Measurements from ENCODE around the gene HAUS2.

HAUS2 gene

DNA sequence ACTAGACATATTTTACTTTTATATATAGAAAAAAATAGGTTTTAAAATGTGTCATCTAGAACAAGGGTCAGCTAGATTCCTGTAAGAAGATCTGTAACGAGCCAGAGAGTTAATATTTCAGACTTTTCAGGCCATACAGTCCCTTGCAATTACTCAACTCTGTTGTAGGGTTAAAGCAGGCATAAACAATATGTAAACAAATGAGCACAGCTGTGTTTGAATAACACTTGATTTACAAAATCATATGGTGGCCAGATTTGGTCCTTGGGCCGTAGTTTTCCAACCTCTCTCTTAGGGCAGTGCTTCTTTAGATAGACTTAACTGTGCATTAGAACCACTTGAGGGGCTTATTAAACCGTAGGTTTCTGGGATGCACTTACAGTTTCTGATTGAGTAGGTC is 19.7 kb upstream of the HAUS2 start:
- no peak for ATAC-seq
- TF ChIP-seq CSDC2 (CRISPR knock-in tag; IDR thresholded peaks at IDR 0.05) (no peak), BACH2 (CRISPR knock-in tag; IDR thresholded peaks at IDR 0.05; ENCODE audit: borderline replicate concordance) (no peak), ZFP30 (CRISPR knock-in tag; IDR thresholded peaks at IDR 0.05) (no peak), ZC3H10 (CRISPR knock-in tag; IDR thresholded peaks at IDR 0.05) (no peak)
- TF ChIP-seq, protein P1, sequence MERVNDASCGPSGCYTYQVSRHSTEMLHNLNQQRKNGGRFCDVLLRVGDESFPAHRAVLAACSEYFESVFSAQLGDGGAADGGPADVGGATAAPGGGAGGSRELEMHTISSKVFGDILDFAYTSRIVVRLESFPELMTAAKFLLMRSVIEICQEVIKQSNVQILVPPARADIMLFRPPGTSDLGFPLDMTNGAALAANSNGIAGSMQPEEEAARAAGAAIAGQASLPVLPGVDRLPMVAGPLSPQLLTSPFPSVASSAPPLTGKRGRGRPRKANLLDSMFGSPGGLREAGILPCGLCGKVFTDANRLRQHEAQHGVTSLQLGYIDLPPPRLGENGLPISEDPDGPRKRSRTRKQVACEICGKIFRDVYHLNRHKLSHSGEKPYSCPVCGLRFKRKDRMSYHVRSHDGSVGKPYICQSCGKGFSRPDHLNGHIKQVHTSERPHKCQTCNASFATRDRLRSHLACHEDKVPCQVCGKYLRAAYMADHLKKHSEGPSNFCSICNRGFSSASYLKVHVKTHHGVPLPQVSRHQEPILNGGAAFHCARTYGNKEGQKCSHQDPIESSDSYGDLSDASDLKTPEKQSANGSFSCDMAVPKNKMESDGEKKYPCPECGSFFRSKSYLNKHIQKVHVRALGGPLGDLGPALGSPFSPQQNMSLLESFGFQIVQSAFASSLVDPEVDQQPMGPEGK (CRISPR knock-in tag; IDR thresholded peaks at IDR 0.05; ENCODE audit: borderline replicate concordance), result no peak
- TF ChIP-seq, protein P2, sequence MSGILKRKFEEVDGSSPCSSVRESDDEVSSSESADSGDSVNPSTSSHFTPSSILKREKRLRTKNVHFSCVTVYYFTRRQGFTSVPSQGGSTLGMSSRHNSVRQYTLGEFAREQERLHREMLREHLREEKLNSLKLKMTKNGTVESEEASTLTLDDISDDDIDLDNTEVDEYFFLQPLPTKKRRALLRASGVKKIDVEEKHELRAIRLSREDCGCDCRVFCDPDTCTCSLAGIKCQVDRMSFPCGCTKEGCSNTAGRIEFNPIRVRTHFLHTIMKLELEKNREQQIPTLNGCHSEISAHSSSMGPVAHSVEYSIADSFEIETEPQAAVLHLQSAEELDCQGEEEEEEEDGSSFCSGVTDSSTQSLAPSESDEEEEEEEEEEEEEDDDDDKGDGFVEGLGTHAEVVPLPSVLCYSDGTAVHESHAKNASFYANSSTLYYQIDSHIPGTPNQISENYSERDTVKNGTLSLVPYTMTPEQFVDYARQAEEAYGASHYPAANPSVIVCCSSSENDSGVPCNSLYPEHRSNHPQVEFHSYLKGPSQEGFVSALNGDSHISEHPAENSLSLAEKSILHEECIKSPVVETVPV (CRISPR knock-in tag; IDR thresholded peaks at IDR 0.05), result no peak

DNA sequence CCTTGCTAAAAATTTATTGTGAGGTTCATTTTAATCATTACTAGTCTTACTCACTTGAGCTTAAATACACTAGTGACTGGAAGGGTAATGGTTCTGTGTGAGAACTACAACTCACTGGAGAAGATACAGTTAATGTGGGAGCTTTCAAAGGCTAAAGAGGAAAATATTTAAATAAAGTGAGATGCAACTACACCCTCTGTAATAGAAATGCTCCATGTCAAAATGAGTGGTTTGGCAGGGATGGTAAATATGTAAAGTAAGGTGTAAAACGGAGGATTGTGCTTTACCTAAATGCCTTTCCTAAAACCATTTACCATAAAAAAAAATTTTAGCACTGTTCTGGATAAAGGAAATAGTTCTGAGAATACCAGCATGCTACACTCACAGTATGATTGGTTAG is 15.4 kb upstream of the HAUS2 start:
- TF ChIP-seq ZC3H10 (CRISPR knock-in tag; IDR thresholded peaks at IDR 0.05) (no peak), ARNTL (CRISPR knock-in tag; IDR thresholded peaks at IDR 0.05; ENCODE audit: borderline replicate concordance, low read depth) (no peak), SNAI2 (CRISPR knock-in tag; IDR thresholded peaks at IDR 0.05) (no peak), PPARA (CRISPR knock-in tag; IDR thresholded peaks at IDR 0.05; ENCODE audit: borderline replicate concordance) (no peak), RARB (CRISPR knock-in tag; IDR thresholded peaks at IDR 0.05) (no peak), ZNF565 (CRISPR knock-in tag; conservative IDR thresholded peaks at IDR 0.05; ENCODE audit: low read depth) (no peak), TCF4 (CRISPR knock-in tag; IDR thresholded peaks at IDR 0.05; ENCODE audit: borderline replicate concordance) (no peak)
- TF ChIP-seq, protein P3, sequence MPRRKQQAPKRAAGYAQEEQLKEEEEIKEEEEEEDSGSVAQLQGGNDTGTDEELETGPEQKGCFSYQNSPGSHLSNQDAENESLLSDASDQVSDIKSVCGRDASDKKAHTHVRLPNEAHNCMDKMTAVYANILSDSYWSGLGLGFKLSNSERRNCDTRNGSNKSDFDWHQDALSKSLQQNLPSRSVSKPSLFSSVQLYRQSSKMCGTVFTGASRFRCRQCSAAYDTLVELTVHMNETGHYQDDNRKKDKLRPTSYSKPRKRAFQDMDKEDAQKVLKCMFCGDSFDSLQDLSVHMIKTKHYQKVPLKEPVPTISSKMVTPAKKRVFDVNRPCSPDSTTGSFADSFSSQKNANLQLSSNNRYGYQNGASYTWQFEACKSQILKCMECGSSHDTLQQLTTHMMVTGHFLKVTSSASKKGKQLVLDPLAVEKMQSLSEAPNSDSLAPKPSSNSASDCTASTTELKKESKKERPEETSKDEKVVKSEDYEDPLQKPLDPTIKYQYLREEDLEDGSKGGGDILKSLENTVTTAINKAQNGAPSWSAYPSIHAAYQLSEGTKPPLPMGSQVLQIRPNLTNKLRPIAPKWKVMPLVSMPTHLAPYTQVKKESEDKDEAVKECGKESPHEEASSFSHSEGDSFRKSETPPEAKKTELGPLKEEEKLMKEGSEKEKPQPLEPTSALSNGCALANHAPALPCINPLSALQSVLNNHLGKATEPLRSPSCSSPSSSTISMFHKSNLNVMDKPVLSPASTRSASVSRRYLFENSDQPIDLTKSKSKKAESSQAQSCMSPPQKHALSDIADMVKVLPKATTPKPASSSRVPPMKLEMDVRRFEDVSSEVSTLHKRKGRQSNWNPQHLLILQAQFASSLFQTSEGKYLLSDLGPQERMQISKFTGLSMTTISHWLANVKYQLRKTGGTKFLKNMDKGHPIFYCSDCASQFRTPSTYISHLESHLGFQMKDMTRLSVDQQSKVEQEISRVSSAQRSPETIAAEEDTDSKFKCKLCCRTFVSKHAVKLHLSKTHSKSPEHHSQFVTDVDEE (CRISPR knock-in tag; IDR thresholded peaks at IDR 0.05), result no peak
- TF ChIP-seq, protein P4, sequence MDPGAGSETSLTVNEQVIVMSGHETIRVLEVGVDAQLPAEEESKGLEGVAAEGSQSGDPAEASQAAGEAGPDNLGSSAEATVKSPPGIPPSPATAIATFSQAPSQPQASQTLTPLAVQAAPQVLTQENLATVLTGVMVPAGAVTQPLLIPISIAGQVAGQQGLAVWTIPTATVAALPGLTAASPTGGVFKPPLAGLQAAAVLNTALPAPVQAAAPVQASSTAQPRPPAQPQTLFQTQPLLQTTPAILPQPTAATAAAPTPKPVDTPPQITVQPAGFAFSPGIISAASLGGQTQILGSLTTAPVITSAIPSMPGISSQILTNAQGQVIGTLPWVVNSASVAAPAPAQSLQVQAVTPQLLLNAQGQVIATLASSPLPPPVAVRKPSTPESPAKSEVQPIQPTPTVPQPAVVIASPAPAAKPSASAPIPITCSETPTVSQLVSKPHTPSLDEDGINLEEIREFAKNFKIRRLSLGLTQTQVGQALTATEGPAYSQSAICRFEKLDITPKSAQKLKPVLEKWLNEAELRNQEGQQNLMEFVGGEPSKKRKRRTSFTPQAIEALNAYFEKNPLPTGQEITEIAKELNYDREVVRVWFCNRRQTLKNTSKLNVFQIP (CRISPR knock-in tag; IDR thresholded peaks at IDR 0.05; ENCODE audit: borderline replicate concordance, low read depth), result no peak
- TF ChIP-seq, protein P1 (CRISPR knock-in tag; IDR thresholded peaks at IDR 0.05; ENCODE audit: borderline replicate concordance), result no peak
- no peak for ATAC-seq

DNA sequence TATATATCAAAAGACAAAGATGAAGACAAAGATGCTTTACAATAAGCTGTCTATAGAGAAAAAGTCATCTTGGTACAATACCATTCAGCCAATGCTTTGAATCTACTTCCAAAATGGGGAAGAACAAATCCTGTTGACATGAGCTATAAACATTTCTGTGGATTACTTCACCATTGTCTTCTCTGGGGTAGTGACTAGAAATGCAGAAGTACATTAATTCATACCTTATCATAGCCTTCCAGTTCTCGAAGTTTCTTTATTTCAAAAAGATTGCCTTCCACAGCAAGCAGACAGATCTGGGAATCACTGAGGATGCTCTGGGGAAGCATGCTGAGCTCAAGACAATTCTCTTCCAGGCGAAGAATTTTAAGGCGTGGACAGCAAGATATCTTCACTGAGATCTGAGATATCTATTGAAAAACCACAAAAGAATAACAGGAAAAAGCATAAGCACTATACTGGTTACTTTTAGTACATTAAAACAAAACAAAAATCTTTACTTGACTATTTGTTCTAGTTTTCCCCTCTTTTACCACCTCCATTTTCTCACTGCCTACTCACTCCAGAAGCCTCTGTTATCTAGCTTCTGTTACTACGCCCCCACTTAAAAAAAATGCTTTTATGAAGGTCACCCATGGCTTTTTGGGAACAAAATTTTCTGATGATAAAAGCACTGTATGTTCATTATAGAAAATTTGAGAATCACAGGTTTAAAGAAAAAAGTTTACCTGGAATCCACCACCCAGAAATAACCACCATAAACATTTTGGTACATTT is 3.6 kb upstream of the HAUS2 start:
- no peak for ATAC-seq
- TF ChIP-seq, protein P4 (CRISPR knock-in tag; IDR thresholded peaks at IDR 0.05; ENCODE audit: borderline replicate concordance, low read depth), result no peak
- no peak for TF ChIP-seq ZFP3 (CRISPR knock-in tag; IDR thresholded peaks at IDR 0.05)
- TF ChIP-seq SNAI2 (CRISPR knock-in tag; IDR thresholded peaks at IDR 0.05), result no peak
- no peak for TF ChIP-seq ZNF8 (CRISPR knock-in tag; IDR thresholded peaks at IDR 0.05)
- no peak for TF ChIP-seq CSDC2 (CRISPR knock-in tag; IDR thresholded peaks at IDR 0.05)

Data from SK-N-SH treated with all-trans-retinoic acid at 6 μM for 48 hours (cell line).